Measurements from ENCODE around the gene HIGD1B.
A peak's percentile ranks its signal among the peaks of the same experiment; 100 is the strongest.
"Not testable (repeated sequence)": the region's sequence is repeated elsewhere in the genome, so short reads cannot be mapped to it uniquely, and the experiment has no call there.

HIGD1B gene

GRCh38 chr17:44847586-44847985 is at the start of gene HIGD1B:
Gene HIGD1B (plus strand): TSS chr17:44847883. CDS start chr17:44848153, 270 bp downstream.
- no peak for TF ChIP-seq JUND (IDR thresholded peaks at IDR 0.05; ENCODE audit: low read depth)

GRCh38 chr17:44798356-44798755 is 49.3 kb upstream of the HIGD1B start:
- no peak for TF ChIP-seq JUND (IDR thresholded peaks at IDR 0.05; ENCODE audit: low read depth)
- in situ Hi-C loops (cut with HindIII; ENCODE audit: low pct_unique_long_range_greater_than_20kb, low sequenced_read_pairs): no loop called here
- no peak for DNase-seq (ENCODE audit: low read depth in 1 of 2, low spot score in 1 of 2)

More at GRCh38 chr17:44847586-44847985, at the start of gene HIGD1B:
- in situ Hi-C loops (cut with HindIII; ENCODE audit: low pct_unique_long_range_greater_than_20kb, low sequenced_read_pairs): no loop called here
- DNase-seq (ENCODE audit: low read depth in 1 of 2, low spot score in 1 of 2): no peak

- in situ Hi-C loops (cut with HindIII; ENCODE audit: low pct_unique_long_range_greater_than_20kb, low sequenced_read_pairs): no loop called here
- TF ChIP-seq JUND (IDR thresholded peaks at IDR 0.05; ENCODE audit: low read depth): no peak
- no peak for DNase-seq (ENCODE audit: low read depth in 1 of 2, low spot score in 1 of 2)
Measured at GRCh38 chr17:44801880-44802279, 45.8 kb upstream of the HIGD1B start.

GRCh38 chr17:44804302-44805089 is 43.2 kb upstream of the HIGD1B start:
- no peak for DNase-seq (ENCODE audit: low read depth in 1 of 2, low spot score in 1 of 2)
- in situ Hi-C loops (cut with HindIII; ENCODE audit: low pct_unique_long_range_greater_than_20kb, low sequenced_read_pairs): no loop called here
- TF ChIP-seq JUND (IDR thresholded peaks at IDR 0.05; ENCODE audit: low read depth): no peak

GRCh38 chr17:44807093-44807816 is 40.4 kb upstream of the HIGD1B start:
- TF ChIP-seq JUND (IDR thresholded peaks at IDR 0.05; ENCODE audit: low read depth): no peak
- DNase-seq (ENCODE audit: low read depth in 1 of 2, low spot score in 1 of 2): no peak
- in situ Hi-C loops (cut with HindIII; ENCODE audit: low pct_unique_long_range_greater_than_20kb, low sequenced_read_pairs): no loop called here

- no peak for DNase-seq (ENCODE audit: low read depth in 1 of 2, low spot score in 1 of 2)
- TF ChIP-seq JUND (IDR thresholded peaks at IDR 0.05; ENCODE audit: low read depth): no peak
- in situ Hi-C loops (cut with HindIII; ENCODE audit: low pct_unique_long_range_greater_than_20kb, low sequenced_read_pairs): no loop called here
Measured at GRCh38 chr17:44807817-44808155, 39.9 kb upstream of the HIGD1B start.

- no peak for TF ChIP-seq JUND (IDR thresholded peaks at IDR 0.05; ENCODE audit: low read depth)
- no peak for DNase-seq (ENCODE audit: low read depth in 1 of 2, low spot score in 1 of 2)
- in situ Hi-C loops (cut with HindIII; ENCODE audit: low pct_unique_long_range_greater_than_20kb, low sequenced_read_pairs): no loop called here
Measured at GRCh38 chr17:44808156-44808555, 39.5 kb upstream of the HIGD1B start.

- in situ Hi-C loops (cut with HindIII; ENCODE audit: low pct_unique_long_range_greater_than_20kb, low sequenced_read_pairs); DNase-seq (ENCODE audit: low read depth in 1 of 2, low spot score in 1 of 2): not testable (repeated sequence)
Measured at GRCh38 chr17:44808656-44809388, 38.9 kb upstream of the HIGD1B start.

- in situ Hi-C loops (cut with HindIII; ENCODE audit: low pct_unique_long_range_greater_than_20kb, low sequenced_read_pairs): no loop called here
- DNase-seq (ENCODE audit: low read depth in 1 of 2, low spot score in 1 of 2): no peak
- no peak for TF ChIP-seq JUND (IDR thresholded peaks at IDR 0.05; ENCODE audit: low read depth)
Measured at GRCh38 chr17:44812263-44812662, 35.4 kb upstream of the HIGD1B start.

GRCh38 chr17:44818508-44818907 is 29.2 kb upstream of the HIGD1B start:
- in situ Hi-C loops (cut with HindIII; ENCODE audit: low pct_unique_long_range_greater_than_20kb, low sequenced_read_pairs); DNase-seq (ENCODE audit: low read depth in 1 of 2, low spot score in 1 of 2): not testable (repeated sequence)

GRCh38 chr17:44820631-44821212 is 27.0 kb upstream of the HIGD1B start:
- no peak for TF ChIP-seq JUND (IDR thresholded peaks at IDR 0.05; ENCODE audit: low read depth)
- peak in 1 of 2 experiments; percentile 28 for DNase-seq (ENCODE audit: low read depth in 1 of 2, low spot score in 1 of 2)
- in situ Hi-C loops (cut with HindIII; ENCODE audit: low pct_unique_long_range_greater_than_20kb, low sequenced_read_pairs): no loop called here

GRCh38 chr17:44825236-44825635 is 22.4 kb upstream of the HIGD1B start:
- DNase-seq (ENCODE audit: low read depth in 1 of 2, low spot score in 1 of 2); in situ Hi-C loops (cut with HindIII; ENCODE audit: low pct_unique_long_range_greater_than_20kb, low sequenced_read_pairs): not testable (repeated sequence)
